ENCODE data around the gene IL11.

GRCh38 chr19:55315956-55316525, 54.2 kb downstream of the IL11 start:
- no peak for TF ChIP-seq CTCF (IDR thresholded peaks at IDR 0.05; ENCODE audit: insufficient read depth, low read depth, low read length)
- no peak for TF ChIP-seq EZH2 (IDR thresholded peaks at IDR 0.05; ENCODE audit: insufficient read depth, low read length)
